Astrocyte of the cerebellum (primary cell): ENCODE results near the gene MTA1.

Source experiments
- DNase-seq: peaks from one replicate; pipeline ENCODE4 v3.0.0-alpha.2; 2011; ENCODE audit warnings: low read depth
- H3K4me3 ChIP-seq: 2 replicates; pipeline ENCODE4 v1.5.1; 2011; ENCODE audit warnings: mild to moderate bottlenecking, low read depth, low read length, moderate library complexity
- CTCF ChIP-seq: IDR thresholded peaks from 2 replicates; pipeline ENCODE4 v1.5.1; 2012; ENCODE audit warnings: low read length, low read depth, moderate library complexity, mild to moderate bottlenecking; ENCODE audit errors: missing control alignments
- in situ Hi-C: cut with HindIII; loops from 2 replicates; pipeline ENCODE4 v1.10.0; 2017; ENCODE audit warnings: low sequenced_read_pairs

MTA1 gene

DNA sequence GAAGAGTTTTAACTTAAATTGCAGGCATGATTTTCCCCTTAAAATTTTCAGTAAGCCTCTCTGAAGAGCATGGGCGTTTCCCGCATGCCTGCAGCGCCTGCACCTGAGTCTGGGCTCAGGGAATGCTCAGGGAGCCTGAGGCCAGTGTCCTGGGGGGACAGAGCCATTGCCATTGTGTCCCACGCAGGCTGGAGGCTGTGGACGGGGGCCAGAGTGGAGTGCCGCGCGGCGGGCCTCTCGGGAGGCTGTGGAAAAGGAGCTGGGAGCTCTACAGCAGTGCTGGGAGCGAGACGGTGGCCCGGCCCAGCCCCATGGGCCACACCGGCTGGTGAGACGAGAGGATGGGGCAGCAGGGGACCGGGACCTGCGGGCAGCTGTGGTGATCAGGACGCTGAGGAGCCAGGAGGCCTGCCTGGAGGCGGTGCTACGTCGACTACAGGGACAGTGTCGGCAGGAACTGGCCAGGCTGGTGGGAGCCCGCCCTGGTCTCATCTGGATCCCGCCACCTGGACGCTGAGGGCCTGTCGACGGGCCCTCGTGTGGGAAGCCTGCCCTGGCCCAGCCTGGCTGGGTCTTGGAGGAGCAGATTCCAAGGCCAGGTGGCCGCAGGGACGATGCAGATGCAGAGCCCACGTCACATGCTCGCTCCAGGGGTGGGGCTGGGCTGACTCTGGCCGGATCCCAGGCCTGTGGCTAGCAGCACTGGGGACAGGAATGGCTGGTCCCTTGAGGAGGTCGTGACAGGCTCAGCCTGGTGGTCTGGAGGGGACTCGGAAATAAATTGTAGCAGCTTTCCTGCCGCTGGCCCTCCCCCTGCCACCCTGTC is 79.0 kb downstream of the MTA1 start:
- no peak for TF ChIP-seq CTCF

DNA sequence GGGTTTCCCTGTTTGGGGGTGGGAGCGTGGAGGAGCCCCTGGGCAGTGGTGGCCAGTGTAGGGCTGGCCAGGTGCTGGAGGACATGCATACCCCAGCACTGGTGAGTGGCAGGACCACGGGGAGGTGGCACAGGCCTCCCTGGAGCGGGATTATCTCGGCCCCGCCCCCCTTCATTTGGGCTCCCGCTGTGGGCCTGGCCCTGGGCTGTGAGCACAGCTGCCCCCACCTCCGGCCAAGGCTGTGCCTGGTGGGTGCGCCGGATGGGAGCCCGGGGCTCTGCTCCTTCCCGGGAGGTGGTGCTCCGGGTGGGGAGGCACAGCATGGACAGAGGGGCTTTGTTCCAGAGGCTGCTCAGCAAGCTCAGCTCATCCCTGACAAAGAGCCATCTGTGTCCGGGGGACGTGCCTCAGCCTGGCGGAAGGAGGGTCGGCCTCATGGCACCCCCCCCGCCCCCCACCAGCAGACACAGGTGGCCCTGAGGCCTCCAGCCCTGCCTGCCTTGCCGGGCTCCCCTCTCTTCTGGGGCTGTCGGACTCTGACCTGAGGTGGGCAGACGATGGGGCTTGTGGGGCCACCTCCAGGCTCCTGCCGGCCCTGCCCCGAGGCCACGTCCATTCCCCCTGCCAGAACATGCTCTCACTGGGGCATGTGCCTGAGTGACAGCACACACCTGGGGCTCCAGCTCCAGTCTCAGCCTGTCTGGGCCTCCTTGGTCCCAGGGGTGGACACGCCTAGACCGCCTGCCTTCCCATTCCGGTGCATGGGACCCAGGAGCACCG is 79.8 kb downstream of the MTA1 start:
- no peak for DNase-seq
- no peak for TF ChIP-seq CTCF
- in situ Hi-C loops = no loop called here
- no peak overlapping the region for H3K4me3 ChIP-seq

More for the DNA sequence above, 79.0 kb downstream of the MTA1 start:
- no peak overlapping the region for H3K4me3 ChIP-seq
- no peak for DNase-seq
- in situ Hi-C loops = no loop called here

GRCh38 chr14:105500036-105500725 is 80.6 kb downstream of the MTA1 start:
- no peak overlapping the region for H3K4me3 ChIP-seq
- DNase-seq = no peak
- TF ChIP-seq CTCF = no peak

GRCh38 chr14:105500726-105501101 is 81.1 kb downstream of the MTA1 start:
- in situ Hi-C loops = no loop called here
- TF ChIP-seq CTCF = no peak

More at GRCh38 chr14:105500036-105500725, 80.6 kb downstream of the MTA1 start:
- in situ Hi-C loops = no loop called here

DNA sequence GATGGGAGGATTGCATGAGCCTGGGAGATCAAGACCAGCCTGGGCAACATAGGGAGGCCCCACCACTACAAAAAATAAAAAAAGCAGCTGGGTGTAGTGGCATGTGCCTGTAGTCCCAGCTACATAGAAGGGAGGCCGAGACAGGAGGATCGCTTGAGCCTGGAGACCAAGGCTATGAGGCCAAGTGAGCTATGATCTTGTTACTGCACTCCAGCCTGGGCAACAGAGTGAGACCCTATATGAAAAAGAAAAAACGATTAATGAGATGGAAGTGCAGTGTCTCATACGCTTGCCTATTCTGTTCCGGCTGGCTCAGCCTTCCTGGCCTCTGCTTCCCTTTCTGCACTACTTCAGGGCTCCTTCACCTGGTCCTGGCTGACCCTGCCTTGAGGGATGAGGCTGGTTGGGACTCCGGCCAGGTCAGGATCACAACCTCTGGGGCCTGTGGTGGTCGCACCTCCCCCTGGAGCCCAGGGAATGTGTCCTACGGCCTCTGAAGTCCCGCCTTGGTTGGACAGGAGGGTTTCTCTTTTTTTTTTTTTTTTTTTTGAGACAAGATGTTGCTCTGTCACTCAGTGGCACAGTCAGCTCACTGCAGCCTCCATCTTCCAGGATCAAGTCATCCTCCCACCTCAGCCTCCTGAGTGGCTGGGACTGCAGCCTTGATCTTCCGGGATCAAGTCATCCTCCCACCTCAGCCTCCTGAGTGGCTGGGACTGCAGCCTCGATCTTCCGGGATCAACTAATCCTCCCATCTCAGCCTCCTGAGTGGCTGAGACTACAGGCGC is 82.1 kb downstream of the MTA1 start:
- H3K4me3 ChIP-seq = no peak overlapping the region
- in situ Hi-C loops = no loop called here
- no peak for TF ChIP-seq CTCF
- no peak for DNase-seq

More at GRCh38 chr14:105500726-105501101, 81.1 kb downstream of the MTA1 start:
- H3K4me3 ChIP-seq = no peak overlapping the region
- DNase-seq = no peak
